GM21528 (cell line): ENCODE results near the gene GPC6.

Experiments used
- ATAC-seq: cut with Tn5 transposase; IDR thresholded peaks from one replicate; pipeline ENCODE4 v1.9.1; 2021; ENCODE audit warnings: mild to moderate bottlenecking, moderate library complexity; ENCODE audit not compliant: unreplicated experiment, low FRiP score

Gene GPC6

GRCh38 chr13:93762708-93763426, 536.3 kb downstream of the GPC6 start:
- no peak for ATAC-seq

- no peak for ATAC-seq
These were observed 538.5 kb downstream of the GPC6 start for GRCh38 chr13:93765062-93765461.

- ATAC-seq = no peak
These were observed 539.2 kb downstream of the GPC6 start for GRCh38 chr13:93765811-93766210.

- no peak for ATAC-seq
These were observed 540.1 kb downstream of the GPC6 start for GRCh38 chr13:93766719-93767118.

- no peak for ATAC-seq
These were observed 540.7 kb downstream of the GPC6 start for GRCh38 chr13:93767180-93767916.

GRCh38 chr13:93767917-93768409, 541.4 kb downstream of the GPC6 start:
- no peak for ATAC-seq

- ATAC-seq = no peak
These were observed 542.5 kb downstream of the GPC6 start for GRCh38 chr13:93769101-93769500.

GRCh38 chr13:93769607-93770006, 543.0 kb downstream of the GPC6 start:
- ATAC-seq = no peak

- no peak for ATAC-seq
These were observed 544.6 kb downstream of the GPC6 start for GRCh38 chr13:93771227-93771626.

- ATAC-seq = no peak
These were observed 545.2 kb downstream of the GPC6 start for GRCh38 chr13:93771782-93772181.

- ATAC-seq = no peak
These were observed 547.9 kb downstream of the GPC6 start for GRCh38 chr13:93774506-93774905.

GRCh38 chr13:93775027-93775426, 548.4 kb downstream of the GPC6 start:
- no peak for ATAC-seq

GRCh38 chr13:93775507-93776108, 549.0 kb downstream of the GPC6 start:
- no peak for ATAC-seq

GRCh38 chr13:93776936-93777335, 550.3 kb downstream of the GPC6 start:
- ATAC-seq = no peak

GRCh38 chr13:93777504-93777903, 550.9 kb downstream of the GPC6 start:
- no peak for ATAC-seq

GRCh38 chr13:93778548-93778947, 551.9 kb downstream of the GPC6 start:
- no peak for ATAC-seq

- no peak for ATAC-seq
These were observed 557.6 kb downstream of the GPC6 start for GRCh38 chr13:93784191-93784590.

- ATAC-seq = no peak
These were observed 560.4 kb downstream of the GPC6 start for GRCh38 chr13:93786846-93787489.

GRCh38 chr13:93788456-93788855, 561.8 kb downstream of the GPC6 start:
- no peak for ATAC-seq

GRCh38 chr13:93789058-93789457, 562.5 kb downstream of the GPC6 start:
- no peak for ATAC-seq
